Ishikawa (cell line): Measurements from ENCODE around the gene UHRF1.

Experiments
- CEBPB ChIP-seq: IDR thresholded peaks from 2 replicates; pipeline ENCODE4 v1.6.1; 2012
- CREB1 ChIP-seq: IDR thresholded peaks from 2 replicates; pipeline ENCODE4 v1.6.1; 2012; ENCODE audit warnings: low read depth
- EP300 ChIP-seq: IDR thresholded peaks from 2 replicates; pipeline ENCODE4 v1.6.1; 2012; ENCODE audit warnings: borderline replicate concordance
- FOXM1 ChIP-seq: IDR thresholded peaks from 2 replicates; pipeline ENCODE4 v1.6.1; 2012; ENCODE audit warnings: low read depth, borderline replicate concordance
- MAX ChIP-seq: IDR thresholded peaks from 2 replicates; pipeline ENCODE4 v1.6.1; 2012
- RAD21 ChIP-seq: IDR thresholded peaks from 2 replicates; pipeline ENCODE4 v1.6.1; 2012; ENCODE audit warnings: low read depth
- REST ChIP-seq: IDR thresholded peaks from 2 replicates; pipeline ENCODE4 v1.6.1; 2012; ENCODE audit warnings: low read depth, mild to moderate bottlenecking
- TAF1 ChIP-seq: IDR thresholded peaks from 2 replicates; pipeline ENCODE4 v1.6.1; 2012; ENCODE audit warnings: low read depth, mild to moderate bottlenecking
- TCF12 ChIP-seq: IDR thresholded peaks from 2 replicates; pipeline ENCODE4 v1.6.1; 2012; ENCODE audit warnings: low read depth
- TEAD4 ChIP-seq: IDR thresholded peaks from 2 replicates; pipeline ENCODE4 v1.6.1; 2012
- YY1 ChIP-seq: IDR thresholded peaks from 2 replicates; pipeline ENCODE4 v1.6.1; 2012; ENCODE audit warnings: low read depth

GRCh38 chr19:4929186-4929585, 19.9 kb downstream of the UHRF1 start:
- TF ChIP-seq CEBPB (no peak), TEAD4 (no peak), TAF1 (no peak), RAD21 (no peak), MAX (no peak), CREB1 (no peak), YY1 (no peak), EP300 (no peak), REST (no peak), FOXM1 (no peak), TCF12 (no peak)
